Measurements from ENCODE around the gene EFNB3. TPM values are rescaled to one million over a fixed set of nuclear protein-coding genes. Genes with fewer than 3 reads are reported as not detected.

EFNB3 gene
- total RNA-seq, 1 donor from 2014 or later: 0.40 TPM

DNA sequence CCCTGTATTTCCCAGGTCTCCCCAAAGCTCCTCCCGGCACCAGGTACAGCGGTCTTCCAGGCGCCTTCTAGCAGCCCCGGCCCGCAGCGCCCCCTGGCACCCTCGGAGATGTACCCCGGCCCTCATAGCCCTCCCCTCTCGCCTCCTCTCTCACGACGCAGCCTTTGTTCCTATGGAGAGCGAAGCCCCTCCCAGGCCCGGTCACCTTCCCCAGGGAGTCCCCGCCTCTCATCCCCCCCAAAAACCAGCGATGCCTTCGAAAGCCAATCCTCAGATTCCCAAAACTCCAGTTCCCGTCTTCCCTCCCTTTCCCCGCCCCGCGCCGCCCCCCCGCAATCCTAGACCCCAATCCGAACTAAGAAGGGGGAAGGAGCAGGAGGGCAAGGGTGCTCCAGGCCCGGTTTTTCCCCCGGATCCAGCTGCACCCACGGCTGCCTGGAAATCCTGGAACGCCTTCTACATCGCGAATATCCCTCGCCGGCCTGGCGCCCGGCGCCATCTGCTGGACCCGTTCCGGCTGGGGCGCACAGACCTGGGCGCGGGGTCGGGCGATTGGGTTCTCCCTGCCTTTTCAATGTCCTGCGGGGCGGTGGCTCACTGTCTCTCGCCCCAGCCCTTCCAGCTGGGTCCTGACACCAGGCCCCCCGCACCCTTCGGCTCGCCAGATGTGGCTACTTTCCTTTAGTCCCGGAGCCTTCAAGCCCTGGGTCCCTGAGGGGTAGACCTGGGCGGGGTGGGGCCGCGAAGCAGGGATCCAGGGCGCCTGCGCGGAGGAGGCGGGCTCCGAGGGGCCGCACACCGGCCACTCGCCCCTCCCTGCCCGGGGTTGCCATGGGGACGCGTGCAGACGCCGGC lies 12.1 kb downstream of the EFNB3 start, which contains the start of gene DNAH2:
TSS of gene DNAH2 (plus strand) at position 844 of the 855 bp plus-strand sequence. CDS start 1,991 bp downstream, outside the sequence.
- peak; percentile 78 for DNase-seq (ENCODE audit: low read depth, low spot score)

DNA sequence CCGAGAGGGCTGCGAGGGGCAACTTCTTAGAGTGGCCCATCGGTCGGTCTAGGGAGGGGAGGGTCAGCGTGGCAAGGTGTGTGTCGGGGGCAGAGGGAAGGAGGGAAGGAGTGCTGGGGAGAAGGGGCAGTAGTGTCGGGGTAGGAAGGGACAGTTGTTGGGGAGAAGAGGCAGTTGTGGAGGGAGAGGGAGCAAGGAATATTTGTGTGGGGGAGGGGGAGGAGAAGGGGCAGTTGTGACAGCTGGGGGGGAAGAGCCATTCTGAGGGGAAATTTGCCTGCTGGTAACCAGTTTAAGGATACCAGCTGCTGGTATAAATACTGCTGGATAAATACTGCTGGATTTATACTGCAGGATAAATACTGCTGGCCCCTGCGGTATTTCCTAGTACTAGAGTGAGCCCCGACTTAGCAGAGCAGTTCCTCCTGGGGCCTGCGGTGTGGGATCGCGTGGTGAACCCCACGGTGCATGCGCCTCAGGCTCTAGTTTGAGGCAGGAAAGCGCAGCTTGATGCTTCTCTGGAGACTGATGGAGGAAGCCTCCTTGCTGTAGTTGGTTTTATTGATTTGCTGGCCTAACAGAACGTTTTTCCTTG lies 12.9 kb downstream of the EFNB3 start:
- no peak for DNase-seq (ENCODE audit: low read depth, low spot score)

DNA sequence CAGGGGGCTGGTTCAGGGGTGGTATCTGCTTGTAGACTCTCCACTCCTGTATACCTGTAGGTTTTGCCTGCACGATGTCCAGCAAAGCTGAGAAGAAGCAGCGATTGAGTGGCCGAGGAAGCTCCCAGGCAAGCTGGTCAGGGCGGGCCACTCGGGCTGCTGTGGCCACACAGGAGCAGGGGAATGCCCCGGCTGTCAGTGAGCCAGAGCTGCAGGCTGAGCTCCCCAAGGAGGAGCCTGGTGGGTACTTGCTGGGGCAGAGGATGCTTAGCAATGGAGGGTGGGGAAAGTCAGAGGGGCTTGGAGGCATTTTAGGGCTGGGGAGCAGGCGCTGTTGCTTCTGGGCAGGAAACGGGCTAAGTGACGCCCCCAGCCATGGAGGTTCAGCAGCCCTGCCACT lies 14.7 kb downstream of the EFNB3 start:
- DNase-seq (ENCODE audit: low read depth, low spot score): no peak

DNA sequence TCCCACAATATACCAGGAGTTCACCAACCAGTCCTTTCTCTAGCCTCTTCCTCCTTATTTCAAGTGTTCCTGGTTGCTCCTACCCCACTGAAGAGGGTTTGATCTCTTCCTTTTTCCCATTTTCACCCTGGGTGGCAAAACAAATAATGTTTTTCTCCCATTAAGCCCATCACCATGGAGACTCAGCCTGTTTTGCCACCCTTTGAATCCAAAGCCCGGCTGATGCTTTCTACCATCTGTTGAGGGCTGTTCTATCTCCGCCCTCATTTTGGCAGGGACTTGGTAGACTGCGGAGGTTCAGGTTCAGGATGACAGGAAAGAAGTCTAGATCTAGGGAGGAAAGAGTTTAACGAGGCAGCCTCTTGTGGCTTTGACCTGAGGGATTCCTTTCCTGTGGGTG lies 15.1 kb downstream of the EFNB3 start:
- no peak for DNase-seq (ENCODE audit: low read depth, low spot score)

DNA sequence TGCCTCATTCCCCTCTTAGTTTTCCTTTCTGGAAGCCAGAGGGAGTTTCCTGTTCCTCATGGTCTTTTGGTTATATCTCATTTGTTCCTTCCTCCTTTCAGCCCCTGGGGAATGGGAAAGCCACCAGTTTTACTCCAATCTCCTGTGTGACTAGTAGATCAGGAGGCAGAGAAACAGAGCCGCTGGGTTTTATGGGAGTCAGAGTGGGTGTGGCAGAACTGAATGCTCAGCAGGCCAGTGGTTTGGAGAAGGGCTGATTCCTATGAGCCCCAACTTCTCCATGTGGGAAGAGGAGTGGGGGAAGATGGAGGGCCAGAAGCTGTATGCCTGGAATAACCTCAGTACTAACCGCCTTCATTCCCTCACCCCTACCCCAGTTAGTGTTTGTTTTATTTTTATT lies 16.6 kb downstream of the EFNB3 start:
- no peak for DNase-seq (ENCODE audit: low read depth, low spot score)

DNA sequence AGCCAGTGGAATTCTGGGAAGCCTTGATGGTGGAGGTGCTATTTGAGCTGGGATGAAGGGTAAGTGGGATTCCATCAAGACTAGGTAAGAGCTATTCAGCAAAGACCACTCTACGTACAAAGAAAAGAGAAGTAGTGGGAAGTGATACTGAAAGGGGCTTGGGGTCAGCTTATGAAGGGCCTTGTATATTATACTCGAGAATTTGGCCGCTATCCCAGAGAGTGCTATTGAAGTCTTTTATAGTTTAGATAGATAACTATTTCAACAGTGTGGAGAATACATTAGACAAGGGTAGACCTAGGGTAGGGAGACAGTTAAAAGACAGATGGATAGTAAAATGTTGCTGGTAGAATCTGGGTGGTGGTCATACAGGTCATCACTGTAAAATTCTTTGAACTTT lies 22.9 kb downstream of the EFNB3 start:
- no peak for DNase-seq (ENCODE audit: low read depth, low spot score)

DNA sequence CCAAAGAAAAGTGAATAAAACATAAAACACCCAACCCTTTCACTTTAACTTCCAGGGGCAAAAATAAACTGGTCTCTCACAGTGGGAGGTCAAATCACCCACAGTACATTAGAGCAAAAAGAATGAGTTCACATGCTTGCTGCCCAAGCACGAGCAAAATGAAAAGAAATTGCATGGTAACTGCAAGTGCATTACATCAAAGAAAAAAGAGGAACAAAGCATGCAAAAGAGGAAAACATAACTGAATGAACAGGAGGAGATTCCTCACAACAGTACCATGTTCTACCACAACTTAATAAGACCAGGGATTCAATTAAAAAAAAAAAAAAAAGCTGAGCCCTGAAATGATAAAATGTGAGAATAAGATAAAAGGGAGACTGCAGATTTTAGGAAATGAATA lies 24.8 kb downstream of the EFNB3 start:
- no peak for DNase-seq (ENCODE audit: low read depth, low spot score)

DNA sequence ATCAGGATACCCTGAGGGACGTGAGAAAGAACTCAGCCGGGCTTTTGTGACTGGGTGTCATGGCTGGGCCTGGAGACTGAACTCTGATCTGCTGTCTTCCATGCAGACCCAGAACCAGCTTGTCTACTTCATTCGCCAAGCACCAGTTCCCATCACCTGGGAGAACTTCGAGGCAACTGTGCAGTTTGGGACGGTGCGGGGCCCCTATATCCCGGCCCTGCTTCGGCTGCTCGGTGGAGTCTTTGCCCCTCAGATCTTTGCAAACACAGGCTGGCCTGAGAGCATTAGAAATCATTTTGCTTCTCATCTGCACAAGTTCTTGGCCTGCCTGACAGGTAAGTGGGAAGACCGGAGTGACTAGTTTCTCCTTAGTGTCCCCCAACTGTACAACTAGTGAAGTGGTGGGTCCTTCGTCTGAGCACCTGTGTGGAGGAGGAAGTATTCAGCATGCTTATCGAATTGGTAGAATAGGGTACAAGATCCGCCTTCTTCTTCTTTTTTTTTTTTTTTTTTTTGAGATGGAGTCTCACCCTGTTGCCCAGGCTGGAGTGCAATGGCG lies 28.1 kb downstream of the EFNB3 start:
- DNase-seq (ENCODE audit: low read depth, low spot score): no peak

DNA sequence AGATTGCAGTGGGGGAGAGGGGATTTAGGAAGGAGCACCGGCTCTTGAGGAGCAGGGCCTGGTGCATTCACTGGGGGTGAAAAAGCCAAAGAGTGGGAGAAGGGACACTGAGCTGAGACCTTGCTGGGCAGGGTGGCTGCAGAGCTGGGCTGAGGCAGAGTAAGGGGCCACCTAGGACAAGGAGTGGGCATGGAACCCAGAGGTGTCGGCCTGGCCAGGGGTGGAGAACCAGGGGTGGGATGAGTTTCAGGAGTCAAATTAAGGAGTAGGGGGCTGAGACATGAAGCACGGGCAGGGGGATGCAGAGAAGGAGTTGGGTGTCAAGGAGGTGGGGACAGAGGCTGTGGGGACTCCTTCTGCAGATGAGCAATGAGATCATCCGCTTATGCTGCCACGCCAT lies 32.6 kb downstream of the EFNB3 start:
- DNase-seq (ENCODE audit: low read depth, low spot score): no peak

DNA sequence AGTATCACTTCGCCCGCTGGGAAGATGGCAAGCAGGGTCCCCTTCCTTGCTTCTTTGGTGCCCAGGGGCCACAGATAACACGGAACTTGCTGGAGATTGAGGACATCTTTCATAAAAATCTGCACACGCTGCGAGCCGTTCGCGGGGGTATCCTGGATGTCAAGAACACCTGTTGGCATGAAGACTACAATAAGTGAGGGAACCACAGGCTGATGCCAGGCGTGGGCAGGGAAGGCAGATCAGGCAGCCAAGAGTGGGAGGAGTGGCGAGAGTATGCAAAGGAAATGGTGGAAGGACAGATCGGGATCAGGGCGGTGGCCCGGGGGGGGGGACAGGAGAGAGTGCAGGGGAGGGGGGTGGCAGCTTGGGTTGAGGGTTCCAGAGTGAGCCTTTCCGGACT lies 34.7 kb downstream of the EFNB3 start:
- no peak for DNase-seq (ENCODE audit: low read depth, low spot score)

DNA sequence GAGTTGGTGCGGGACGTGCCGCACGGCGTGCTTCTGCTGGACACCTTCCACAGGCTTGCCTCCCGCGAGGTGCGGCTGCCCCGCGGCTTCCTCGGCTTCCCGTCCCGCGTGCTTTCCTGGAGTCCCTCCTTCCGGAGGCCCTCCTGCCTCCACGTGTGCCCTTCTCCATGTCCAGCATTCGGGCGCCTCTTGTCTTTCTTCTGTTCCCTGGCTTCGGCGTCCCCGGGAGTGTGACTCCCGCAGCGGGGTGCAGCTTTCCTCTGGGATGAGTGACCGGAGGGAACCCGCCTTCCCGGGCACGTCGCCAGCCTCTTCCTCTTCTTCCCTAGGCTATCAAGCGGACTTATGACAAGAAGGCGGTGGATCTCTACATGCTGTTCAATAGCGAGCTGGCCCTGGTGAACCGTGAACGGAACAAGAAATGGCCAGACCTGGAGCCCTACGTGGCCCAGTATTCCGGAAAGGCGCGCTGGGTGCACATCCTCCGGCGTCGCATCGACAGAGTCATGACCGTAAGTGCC lies 35.5 kb downstream of the EFNB3 start:
- DNase-seq (ENCODE audit: low read depth, low spot score): no peak

DNA sequence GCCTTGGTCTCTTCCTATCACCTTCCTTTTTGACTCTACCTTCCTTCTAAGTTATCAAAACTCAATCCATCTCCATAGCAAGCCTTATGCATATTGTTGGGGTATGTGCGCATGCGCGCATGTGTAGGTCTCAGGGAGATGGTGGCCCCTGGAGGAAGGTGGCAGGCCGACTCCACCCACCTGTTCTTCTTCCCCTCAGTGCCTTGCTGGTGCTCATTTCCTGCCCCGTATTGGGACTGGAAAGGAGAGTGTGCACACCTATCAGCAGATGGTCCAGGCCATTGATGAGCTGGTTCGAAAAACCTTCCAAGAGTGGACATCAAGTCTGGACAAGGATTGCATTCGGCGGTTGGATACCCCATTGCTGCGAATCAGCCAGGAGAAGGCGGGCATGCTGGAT lies 37.7 kb downstream of the EFNB3 start:
- no peak for DNase-seq (ENCODE audit: low read depth, low spot score)

DNA sequence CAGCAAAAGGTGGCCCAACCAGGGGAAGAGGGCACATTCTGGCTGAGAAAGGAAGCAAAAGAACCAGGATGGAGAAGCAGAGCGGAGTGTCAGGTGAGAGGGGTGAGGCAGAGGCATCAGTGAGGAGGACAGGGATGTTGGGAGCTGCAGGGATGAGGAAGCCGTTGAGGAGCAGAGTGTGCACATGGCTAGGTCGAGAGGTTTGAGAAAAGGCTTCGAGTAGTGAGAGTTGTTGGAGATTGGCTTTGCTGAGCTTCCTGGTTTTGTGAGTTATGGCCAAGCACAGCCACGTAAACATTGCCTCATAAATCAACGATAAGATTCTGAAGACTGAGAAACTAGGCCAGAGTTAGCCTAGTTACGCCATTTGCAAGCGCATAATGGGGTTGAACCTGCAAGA lies 39.4 kb downstream of the EFNB3 start:
- no peak for DNase-seq (ENCODE audit: low read depth, low spot score)

DNA sequence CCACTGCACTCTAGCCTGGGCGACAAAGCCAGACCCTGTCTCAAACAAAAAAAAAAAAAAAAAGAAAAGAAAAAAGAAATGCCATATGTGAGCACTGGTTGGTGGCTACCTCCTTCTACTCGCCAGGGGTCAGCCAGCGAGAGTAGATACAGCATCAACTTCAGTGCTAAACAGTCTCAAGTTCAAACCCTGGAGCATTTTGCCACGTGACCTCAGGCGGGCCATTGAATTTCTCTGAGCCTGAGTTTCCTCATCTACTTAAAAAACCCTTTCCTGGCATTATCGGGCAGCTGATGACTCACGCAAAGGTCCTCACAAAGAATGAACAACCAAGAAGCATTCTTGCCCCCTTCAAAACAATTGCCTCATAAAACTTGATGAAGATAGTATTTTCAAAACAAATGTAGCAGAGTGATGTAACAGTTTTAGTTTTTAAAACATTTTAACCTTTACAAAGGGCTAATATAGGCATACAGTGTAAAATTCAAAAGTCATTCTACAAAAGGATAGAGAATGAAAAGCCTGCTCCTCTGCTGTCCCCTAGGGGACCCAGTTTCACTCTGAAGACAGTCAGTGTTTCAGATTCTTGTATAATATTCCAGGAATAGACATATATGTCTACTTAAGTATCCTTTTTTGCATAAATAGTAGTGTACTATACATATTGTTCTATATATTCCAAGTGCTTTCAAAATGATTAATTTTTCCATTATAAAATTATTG lies 40.9 kb downstream of the EFNB3 start:
- peak; percentile 91 for DNase-seq (ENCODE audit: low read depth, low spot score)

DNA sequence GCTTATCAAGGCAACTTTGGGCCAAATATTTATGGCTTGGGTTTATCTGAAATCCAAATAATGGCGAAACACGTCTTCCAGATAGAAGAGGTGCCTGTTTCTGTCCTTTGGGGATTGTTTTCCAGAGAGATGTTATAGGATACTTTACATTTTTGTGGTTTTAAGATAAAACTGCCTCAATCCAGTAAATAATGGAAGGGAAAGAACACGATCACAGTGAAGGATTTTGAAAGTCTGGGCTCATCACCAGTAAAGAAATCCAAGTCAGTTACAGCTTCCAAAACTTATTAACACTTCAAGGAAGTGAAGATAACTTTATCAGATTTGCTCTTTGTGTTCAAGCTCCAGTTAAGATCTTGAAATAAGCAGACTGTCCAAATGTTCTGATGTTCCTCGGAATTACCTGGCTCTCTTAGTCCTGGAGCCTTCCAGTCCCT lies 42.7 kb downstream of the EFNB3 start:
- DNase-seq (ENCODE audit: low read depth, low spot score): no peak

DNA sequence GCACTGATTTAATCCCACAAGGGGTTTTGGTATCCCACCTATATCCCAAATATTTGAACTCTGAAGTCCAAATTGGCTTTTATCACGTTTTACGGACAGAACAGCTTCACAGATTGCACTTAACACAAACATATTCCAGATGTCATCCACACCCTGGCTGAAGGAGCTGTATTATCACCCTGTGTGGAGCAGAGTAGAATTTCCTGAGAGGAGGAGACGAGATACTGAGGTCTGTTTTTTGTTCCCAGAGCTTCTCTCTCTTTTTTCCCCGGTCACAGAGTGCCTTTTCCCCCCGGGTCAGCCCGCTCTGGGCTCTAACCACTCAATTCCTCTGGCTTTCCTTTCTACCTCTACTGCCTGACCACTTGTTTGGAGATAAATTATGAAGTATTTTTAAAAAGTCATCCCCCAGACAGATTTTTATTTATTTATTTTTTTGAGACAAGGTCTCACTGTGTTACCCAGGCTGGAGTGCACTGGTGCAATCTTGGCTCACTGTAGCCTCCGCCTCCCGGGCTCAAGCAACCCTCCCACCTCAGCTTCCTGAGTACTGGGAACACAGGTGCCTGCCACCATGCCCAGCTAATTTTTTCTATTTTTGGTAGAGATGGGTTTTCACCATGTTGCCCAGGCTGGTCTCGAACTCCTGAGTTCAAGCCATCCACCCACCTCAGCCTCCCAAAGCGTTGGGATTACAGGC lies 43.2 kb downstream of the EFNB3 start:
- no peak for DNase-seq (ENCODE audit: low read depth, low spot score)

DNA sequence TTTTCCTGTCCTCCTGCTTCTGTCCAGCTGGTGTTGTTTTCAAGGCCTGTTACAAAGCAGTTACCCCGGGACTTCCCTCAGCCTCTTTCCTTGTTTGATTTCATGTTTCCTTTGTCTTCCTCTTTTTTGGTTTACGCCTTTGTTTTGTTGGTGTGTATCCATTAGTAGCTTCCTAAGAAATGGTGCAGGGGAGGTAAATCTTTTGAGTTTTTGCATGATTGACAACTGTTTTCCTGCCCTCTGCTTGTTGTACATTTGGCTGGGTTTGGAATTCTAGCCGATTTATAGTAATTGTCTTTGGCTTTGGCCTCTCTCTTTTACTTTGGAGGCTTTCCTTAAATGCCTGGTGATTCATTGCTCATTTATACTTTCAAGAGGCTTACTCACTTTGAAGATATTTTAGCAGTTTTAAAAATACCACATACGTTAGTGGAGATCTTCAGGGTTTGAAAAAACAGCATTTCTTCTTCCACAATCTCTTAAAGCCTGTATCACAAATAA lies 45.4 kb downstream of the EFNB3 start:
- DNase-seq (ENCODE audit: low read depth, low spot score): no peak

DNA sequence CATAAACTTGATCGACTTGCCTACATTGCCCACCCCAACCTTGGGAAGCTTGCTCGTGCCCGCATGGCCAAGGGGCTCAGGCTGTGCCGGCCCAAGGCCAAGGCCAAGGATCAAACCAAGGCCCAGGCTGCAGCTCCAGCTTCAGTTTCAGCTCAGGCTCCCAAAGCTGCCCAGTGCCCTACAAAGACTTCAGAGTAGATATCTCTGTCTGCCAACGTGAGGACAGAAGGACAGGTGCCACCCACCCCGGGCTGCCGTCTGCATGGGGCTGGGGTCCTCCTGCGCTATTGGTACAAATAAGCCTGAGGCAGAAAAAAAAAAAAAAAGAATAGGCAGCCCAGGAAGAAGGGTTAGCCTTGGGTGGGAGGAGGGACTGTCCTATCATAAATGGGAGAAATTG lies 49.7 kb downstream of the EFNB3 start:
- DNase-seq (ENCODE audit: low read depth, low spot score): no peak

DNA sequence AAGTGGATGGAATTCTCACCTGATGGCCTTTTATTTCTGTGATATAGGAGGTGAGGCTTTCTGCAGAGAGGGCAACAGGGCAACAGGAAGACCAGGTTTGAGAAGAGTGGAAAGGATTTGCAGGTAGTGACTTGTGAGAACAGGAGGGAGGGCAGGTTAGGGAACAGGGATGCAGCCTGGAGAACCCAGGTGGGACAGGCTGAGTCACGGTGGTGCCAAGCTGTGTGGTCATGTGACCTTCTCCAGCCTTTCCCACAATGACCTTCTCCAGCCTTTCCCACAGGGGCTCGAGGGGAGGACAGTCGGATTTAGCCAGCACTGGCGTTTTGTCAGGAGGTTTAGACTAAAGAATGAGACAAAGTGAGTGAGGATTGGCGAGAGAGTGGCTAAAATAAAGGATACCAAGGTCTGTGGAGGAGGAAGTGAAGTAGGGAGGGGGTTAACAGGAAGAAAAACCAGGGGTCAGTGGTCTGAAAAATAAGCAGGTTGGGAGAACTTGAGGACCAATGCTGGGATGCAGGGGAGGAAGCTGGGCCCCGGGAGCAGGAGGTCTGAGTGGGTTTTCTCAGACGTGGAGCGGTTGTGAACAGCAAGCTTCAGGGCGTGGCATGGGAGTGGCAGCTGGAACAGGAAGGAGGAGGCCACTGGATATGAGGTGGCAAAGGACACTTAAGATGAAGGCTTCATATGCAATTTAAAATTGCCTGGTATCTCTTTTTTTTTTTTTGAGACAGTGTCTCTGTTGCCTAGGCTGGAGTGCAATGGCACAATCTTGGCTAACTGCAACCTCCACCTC lies 50.3 kb downstream of the EFNB3 start:
- DNase-seq (ENCODE audit: low read depth, low spot score): no peak

DNA sequence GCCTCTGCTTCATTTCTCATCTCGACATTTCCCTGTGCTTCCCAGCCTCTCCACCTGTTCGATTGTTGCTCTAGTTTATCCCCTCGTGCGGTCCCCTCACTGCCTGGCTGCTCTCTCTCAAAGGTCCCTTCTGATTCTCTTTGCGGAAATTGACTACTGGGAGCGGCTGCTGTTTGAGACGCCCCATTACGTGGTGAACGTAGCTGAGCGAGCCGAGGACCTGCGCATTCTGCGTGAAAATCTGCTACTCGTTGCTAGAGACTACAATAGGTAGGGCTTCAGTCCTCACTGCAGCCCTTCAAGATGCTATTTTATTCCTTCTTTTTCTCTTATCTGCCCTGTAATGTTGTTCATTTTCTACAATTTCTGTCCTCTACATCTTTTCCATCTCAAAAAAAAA lies 52.0 kb downstream of the EFNB3 start:
- no peak for DNase-seq (ENCODE audit: low read depth, low spot score)

All from pulmonary artery endothelial cell (primary cell).